ENCODE data around the gene UBE2Q2.

- TF ChIP-seq NFYB (IDR thresholded peaks at IDR 0.05; ENCODE audit: extremely low read depth, insufficient read length) (no peak), CTCF (IDR thresholded peaks at IDR 0.05 in 2 of 3, conservative IDR thresholded peaks at IDR 0.05 in 1 of 3; ENCODE audit: insufficient read depth in 2 of 3, low read depth in 1 of 3, low read length in 3 of 3) (no peak), USF1 (CRISPR knock-in tag; IDR thresholded peaks at IDR 0.05) (no peak), MYNN (IDR thresholded peaks at IDR 0.05) (no peak), MYNN (CRISPR knock-in tag; IDR thresholded peaks at IDR 0.05) (no peak), EP300 (IDR thresholded peaks at IDR 0.05; ENCODE audit: low read length) (no peak), MAZ (CRISPR knock-in tag; conservative IDR thresholded peaks at IDR 0.05 in 1 of 2, IDR thresholded peaks at IDR 0.05 in 1 of 2) (no peak), ZSCAN29 (IDR thresholded peaks at IDR 0.05) (no peak), GATA2 (CRISPR knock-in tag; IDR thresholded peaks at IDR 0.05) (no peak), TCF7 (IDR thresholded peaks at IDR 0.05; ENCODE audit: borderline replicate concordance) (no peak), ZNF668 (CRISPR knock-in tag; IDR thresholded peaks at IDR 0.05) (no peak)
Observed at GRCh38 chr15:75823860-75824613, 19.2 kb upstream of the UBE2Q2 start.

All from K562 (cell line).